ENCODE results near the gene RC3H2.

RC3H2 gene

DNA sequence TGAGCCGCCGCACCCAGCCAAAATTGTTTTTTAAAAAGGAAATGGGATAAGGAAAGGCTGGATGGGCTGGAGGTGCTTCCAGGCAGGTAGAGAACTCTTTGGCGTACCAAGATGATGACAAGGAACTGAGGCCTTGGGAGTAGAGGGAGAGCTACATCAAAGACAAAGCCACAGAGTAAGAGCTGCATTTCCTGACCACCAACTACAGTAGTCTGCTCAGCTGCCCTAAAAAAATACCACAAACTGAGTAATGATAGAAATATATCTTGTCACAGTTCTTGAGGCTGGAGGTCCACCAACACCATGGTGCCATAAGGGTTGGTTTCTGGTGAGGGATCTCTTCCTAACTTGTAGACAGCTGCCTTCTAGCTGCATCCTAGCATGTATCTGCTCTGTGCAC, 97.0 kb downstream of the RC3H2 start:
- DNase-seq (ENCODE audit: low read depth in 2 of 2): no peak

- peak; percentile 24 to 61 for DNase-seq (ENCODE audit: low read depth in 2 of 2)
These were observed 97.8 kb downstream of the RC3H2 start for GRCh38 chr9:122807271-122807900.

GRCh38 chr9:122806661-122807060, 98.5 kb downstream of the RC3H2 start:
- no peak for DNase-seq (ENCODE audit: low read depth in 2 of 2)

DNA sequence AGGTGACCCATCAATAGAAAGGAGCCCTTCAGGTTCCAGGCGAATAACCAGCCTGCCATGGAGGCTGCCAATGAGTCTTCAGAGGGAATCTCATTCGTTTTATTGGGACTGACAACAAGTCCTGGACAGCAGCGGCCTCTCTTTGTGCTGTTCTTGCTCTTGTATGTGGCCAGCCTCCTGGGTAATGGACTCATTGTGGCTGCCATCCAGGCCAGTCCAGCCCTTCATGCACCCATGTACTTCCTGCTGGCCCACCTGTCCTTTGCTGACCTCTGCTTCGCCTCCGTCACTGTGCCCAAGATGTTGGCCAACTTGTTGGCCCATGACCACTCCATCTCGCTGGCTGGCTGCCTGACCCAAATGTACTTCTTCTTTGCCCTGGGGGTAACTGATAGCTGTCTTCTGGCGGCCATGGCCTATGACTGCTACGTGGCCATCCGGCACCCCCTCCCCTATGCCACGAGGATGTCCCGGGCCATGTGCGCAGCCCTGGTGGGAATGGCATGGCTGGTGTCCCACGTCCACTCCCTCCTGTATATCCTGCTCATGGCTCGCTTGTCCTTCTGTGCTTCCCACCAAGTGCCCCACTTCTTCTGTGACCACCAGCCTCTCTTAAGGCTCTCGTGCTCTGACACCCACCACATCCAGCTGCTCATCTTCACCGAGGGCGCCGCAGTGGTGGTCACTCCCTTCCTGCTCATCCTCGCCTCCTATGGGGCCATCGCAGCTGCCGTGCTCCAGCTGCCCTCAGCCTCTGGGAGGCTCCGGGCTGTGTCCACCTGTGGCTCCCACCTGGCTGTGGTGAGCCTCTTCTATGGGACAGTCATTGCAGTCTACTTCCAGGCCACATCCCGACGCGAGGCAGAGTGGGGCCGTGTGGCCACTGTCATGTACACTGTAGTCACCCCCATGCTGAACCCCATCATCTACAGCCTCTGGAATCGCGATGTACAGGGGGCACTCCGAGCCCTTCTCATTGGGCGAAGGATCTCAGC, 104.8 kb downstream of the RC3H2 start, which contains the start of gene OR1K1:
Gene OR1K1, plus strand, starts transcription at position 58 of the 995 bp plus-strand sequence. Its CDS starts 0 bp downstream, at position 58.
- no peak for DNase-seq (ENCODE audit: low read depth in 2 of 2)

- DNase-seq (ENCODE audit: low read depth in 2 of 2): no peak
These were observed 107.7 kb downstream of the RC3H2 start for GRCh38 chr9:122797316-122798063.
